ENCODE data around the gene CSTF2T.

The CSTF2T gene

GRCh38 chr10:51659344-51659743 is 40.1 kb downstream of the CSTF2T start:
- no peak for DNase-seq (ENCODE audit: low read depth, low spot score)
- no peak for TF ChIP-seq CTCF (IDR thresholded peaks at IDR 0.05; ENCODE audit: low read depth, low read length)
- H3K4me3 ChIP-seq (ENCODE audit: low read depth, low read length) = no peak overlapping the region
- in situ Hi-C loops (cut with HindIII; ENCODE audit: low sequenced_read_pairs) = no loop called here

GRCh38 chr10:51658000-51658399 is 41.4 kb downstream of the CSTF2T start:
- TF ChIP-seq CTCF (IDR thresholded peaks at IDR 0.05; ENCODE audit: low read depth, low read length) = no peak
- in situ Hi-C loops (cut with HindIII; ENCODE audit: low sequenced_read_pairs) = no loop called here
- no peak for DNase-seq (ENCODE audit: low read depth, low spot score)
- no peak overlapping the region for H3K4me3 ChIP-seq (ENCODE audit: low read depth, low read length)

- DNase-seq (ENCODE audit: low read depth, low spot score) = no peak
- in situ Hi-C loops (cut with HindIII; ENCODE audit: low sequenced_read_pairs) = no loop called here
- no peak for TF ChIP-seq CTCF (IDR thresholded peaks at IDR 0.05; ENCODE audit: low read depth, low read length)
- no peak overlapping the region for H3K4me3 ChIP-seq (ENCODE audit: low read depth, low read length)
Observed at GRCh38 chr10:51656503-51656902, 42.9 kb downstream of the CSTF2T start.

- TF ChIP-seq CTCF (IDR thresholded peaks at IDR 0.05; ENCODE audit: low read depth, low read length) = no peak
- in situ Hi-C loops (cut with HindIII; ENCODE audit: low sequenced_read_pairs) = no loop called here
- H3K4me3 ChIP-seq (ENCODE audit: low read depth, low read length) = no peak overlapping the region
- peak; percentile 14 for DNase-seq (ENCODE audit: low read depth, low spot score)
Observed at GRCh38 chr10:51654918-51655317, 44.5 kb downstream of the CSTF2T start.

- DNase-seq (ENCODE audit: low read depth, low spot score) = peak; percentile 4
- in situ Hi-C loops (cut with HindIII; ENCODE audit: low sequenced_read_pairs) = no loop called here
- TF ChIP-seq CTCF (IDR thresholded peaks at IDR 0.05; ENCODE audit: low read depth, low read length) = no peak
Observed at GRCh38 chr10:51653025-51653424, 46.4 kb downstream of the CSTF2T start.

GRCh38 chr10:51651063-51651462 is 48.3 kb downstream of the CSTF2T start:
- no peak overlapping the region for H3K4me3 ChIP-seq (ENCODE audit: low read depth, low read length)
- in situ Hi-C loops (cut with HindIII; ENCODE audit: low sequenced_read_pairs) = no loop called here
- no peak for DNase-seq (ENCODE audit: low read depth, low spot score)
- TF ChIP-seq CTCF (IDR thresholded peaks at IDR 0.05; ENCODE audit: low read depth, low read length) = no peak

More at GRCh38 chr10:51653025-51653424, 46.4 kb downstream of the CSTF2T start:
- H3K4me3 ChIP-seq (ENCODE audit: low read depth, low read length) = no peak overlapping the region

- in situ Hi-C loops (cut with HindIII; ENCODE audit: low sequenced_read_pairs) = no loop called here
- DNase-seq (ENCODE audit: low read depth, low spot score) = peak; percentile 1
- TF ChIP-seq CTCF (IDR thresholded peaks at IDR 0.05; ENCODE audit: low read depth, low read length) = no peak
- H3K4me3 ChIP-seq (ENCODE audit: low read depth, low read length) = no peak overlapping the region
Observed at GRCh38 chr10:51649064-51649463, 50.3 kb downstream of the CSTF2T start.
